Hematopoietic multipotent progenitor cell treated with erythropoietin and hydrocortisone succinate and interleukin-3 and kit ligand, for 15 days (in vitro differentiated cells): ENCODE results near the gene ALK.

Source experiments
- DNase-seq: peaks from one replicate; pipeline ENCODE4 v3.0.0-alpha.2; 2015; ENCODE audit warnings: low spot score

Gene ALK

GRCh38 chr2:29155578-29155977 is 765.8 kb downstream of the ALK start:
- no peak for DNase-seq

DNA sequence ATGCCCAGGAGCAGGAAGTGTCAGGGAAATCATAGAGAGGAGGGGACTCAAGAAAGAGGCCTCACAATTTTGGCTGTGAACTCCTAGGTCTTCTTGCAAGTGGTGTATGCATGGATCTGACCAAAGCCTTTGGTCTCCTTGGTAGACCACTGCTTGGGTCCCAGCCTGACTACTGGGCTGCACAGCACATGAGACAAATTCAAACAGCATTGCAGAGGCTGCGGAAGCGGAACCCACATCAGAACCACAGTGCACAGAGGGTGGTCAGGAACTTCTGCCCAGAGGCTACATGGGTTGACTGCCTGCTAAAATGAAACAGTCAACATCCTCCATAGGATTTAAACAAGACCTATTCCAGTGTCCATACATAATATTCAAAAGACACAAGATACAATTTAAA is 766.8 kb downstream of the ALK start:
- no peak for DNase-seq

GRCh38 chr2:29147963-29148362 is 773.4 kb downstream of the ALK start:
- DNase-seq = no peak

- DNase-seq = no peak
These were observed 775.2 kb downstream of the ALK start for GRCh38 chr2:29146197-29146596.

GRCh38 chr2:29143657-29144056 is 777.7 kb downstream of the ALK start:
- DNase-seq = no peak
